HG02571 (cell line): ENCODE data around the gene GDF2.

ENCODE experiments used
- ATAC-seq: cut with Tn5 transposase; IDR thresholded peaks from one replicate; pipeline ENCODE4 v1.9.1; 2021; ENCODE audit warnings: mild to moderate bottlenecking, moderate library complexity; ENCODE audit not compliant: unreplicated experiment

Gene GDF2

GRCh38 chr10:47290338-47290737, 31.9 kb upstream of the GDF2 start:
- no peak for ATAC-seq

GRCh38 chr10:47291682-47292081, 30.6 kb upstream of the GDF2 start:
- no peak for ATAC-seq

- ATAC-seq: no peak
These were observed 28.2 kb upstream of the GDF2 start for GRCh38 chr10:47294057-47294456.

- no peak for ATAC-seq
These were observed 27.8 kb upstream of the GDF2 start for GRCh38 chr10:47294501-47294900.

- no peak for ATAC-seq
These were observed 26.8 kb upstream of the GDF2 start for GRCh38 chr10:47295411-47295810.

- ATAC-seq: no peak
These were observed 25.9 kb upstream of the GDF2 start for GRCh38 chr10:47296156-47296894.

GRCh38 chr10:47296941-47297340, 25.3 kb upstream of the GDF2 start:
- no peak for ATAC-seq

- no peak for ATAC-seq
These were observed 24.3 kb upstream of the GDF2 start for GRCh38 chr10:47297866-47298540.

GRCh38 chr10:47298715-47299114, 23.5 kb upstream of the GDF2 start:
- no peak for ATAC-seq

GRCh38 chr10:47299611-47300428, 22.4 kb upstream of the GDF2 start, which contains the start of gene GDF10:
Gene GDF10, plus strand, starts transcription at chr10:47300197. Its CDS starts 455 bp downstream, at chr10:47300652.
- ATAC-seq: no peak

GRCh38 chr10:47300429-47300931, 21.8 kb upstream of the GDF2 start:
- ATAC-seq: no peak

- ATAC-seq: no peak
These were observed 20.4 kb upstream of the GDF2 start for GRCh38 chr10:47301833-47302232.

- ATAC-seq: no peak
These were observed 19.1 kb upstream of the GDF2 start for GRCh38 chr10:47303105-47303504.

- no peak for ATAC-seq
These were observed 18.4 kb upstream of the GDF2 start for GRCh38 chr10:47303866-47304265.

GRCh38 chr10:47305566-47305965, 16.7 kb upstream of the GDF2 start:
- ATAC-seq: no peak

GRCh38 chr10:47306387-47307210, 15.7 kb upstream of the GDF2 start:
- no peak for ATAC-seq

- ATAC-seq: no peak
These were observed 14.9 kb upstream of the GDF2 start for GRCh38 chr10:47307381-47307780.

GRCh38 chr10:47308775-47309174, 13.5 kb upstream of the GDF2 start:
- ATAC-seq: no peak

- ATAC-seq: no peak
These were observed 12.7 kb upstream of the GDF2 start for GRCh38 chr10:47309408-47310089.

- no peak for ATAC-seq
These were observed 12.2 kb upstream of the GDF2 start for GRCh38 chr10:47310090-47310505.
